MM.1S (cell line): ENCODE measurements around the gene MACROD2.

ENCODE experiments used
- CTCF ChIP-seq: fragments of 300-600 bp; sonication (generic); IDR thresholded peaks from 2 replicates; pipeline ENCODE4 v1.5.1; 2016; ENCODE audit warnings: antibody characterized with exemption, low read length, mixed read lengths
- EZH2 ChIP-seq: fragments of 300-600 bp; sonication (generic); optimal IDR thresholded peaks from 2 replicates; pipeline ENCODE3; 2017; ENCODE audit warnings: low read depth, mild to moderate bottlenecking, antibody characterized with exemption, low read length, mixed read lengths
- EZH2phosphoT487 ChIP-seq: fragments of 300-600 bp; sonication (generic); IDR thresholded peaks from 2 replicates; pipeline ENCODE4 v1.6.1; 2018; ENCODE audit warnings: antibody characterized with exemption, low read length

GRCh38 chr20:15565786-15566185 lies 1570.5 kb downstream of the MACROD2 start:
- no peak for TF ChIP-seq CTCF
- no peak for TF ChIP-seq EZH2
- no peak for TF ChIP-seq EZH2phosphoT487
